ENCODE data around the gene UVSSA. TPM values are rescaled to one million over a fixed set of nuclear protein-coding genes. Genes with fewer than 3 reads are reported as not detected.

Gene UVSSA
- total and polyA plus RNA-seq, 9 donors = 5.5 to 13.6 (median 9.1) TPM

GRCh38 chr4:1409491-1410425 is 62.8 kb downstream of the UVSSA start:
- WGBS (ENCODE audit: insufficient coverage) = 48% methylated on average over 11 of the region's 27 CpGs
- no peaks in the 10 kb centered on the region for H3K9me3 ChIP-seq (replicated peaks; ENCODE audit: control insufficient read depth, low read depth, low read length)
- DNase-seq = no peak

GRCh38 chr4:1410491-1411325 is 63.7 kb downstream of the UVSSA start:
- peak; percentile 82 for DNase-seq
- Histone ChIP-seq H3K36me3 (ENCODE audit: control insufficient read depth, insufficient read depth, low read length) (no peaks in the 10 kb centered on the region), H3K4me1 (ENCODE audit: control insufficient read depth, insufficient read depth, low read length) (peaks cover 3% of the 10 kb centered on the region), H3K27me3 (ENCODE audit: control insufficient read depth, insufficient read depth, low read length) (peaks cover 82% of the 10 kb centered on the region), H3K9me3 (replicated peaks; ENCODE audit: control insufficient read depth, low read depth, low read length) (no peaks in the 10 kb centered on the region), H3K27ac (ENCODE audit: low read length) (no peak overlapping the region), H3K4me3 (ENCODE audit: low read length) (no peak overlapping the region)
- 13% methylated on average over 32 of the region's 48 CpGs for WGBS (ENCODE audit: insufficient coverage)

More at GRCh38 chr4:1409491-1410425, 62.8 kb downstream of the UVSSA start:
- Histone ChIP-seq H3K4me3 (ENCODE audit: low read length) (no peak overlapping the region), H3K27me3 (ENCODE audit: control insufficient read depth, insufficient read depth, low read length) (peaks cover 82% of the 10 kb centered on the region), H3K4me1 (ENCODE audit: control insufficient read depth, insufficient read depth, low read length) (no peaks in the 10 kb centered on the region), H3K27ac (ENCODE audit: low read length) (no peak overlapping the region), H3K36me3 (ENCODE audit: control insufficient read depth, insufficient read depth, low read length) (no peaks in the 10 kb centered on the region)

GRCh38 chr4:1411436-1412375 is 64.7 kb downstream of the UVSSA start:
- Histone ChIP-seq H3K9me3 (replicated peaks; ENCODE audit: control insufficient read depth, low read depth, low read length) (no peaks in the 10 kb centered on the region), H3K4me1 (ENCODE audit: control insufficient read depth, insufficient read depth, low read length) (peaks cover 3% of the 10 kb centered on the region), H3K4me3 (ENCODE audit: low read length) (no peak overlapping the region), H3K36me3 (ENCODE audit: control insufficient read depth, insufficient read depth, low read length) (no peaks in the 10 kb centered on the region), H3K27me3 (ENCODE audit: control insufficient read depth, insufficient read depth, low read length) (peaks cover 89% of the 10 kb centered on the region), H3K27ac (ENCODE audit: low read length) (no peak overlapping the region)
- no peak for DNase-seq
- WGBS (ENCODE audit: insufficient coverage) = 39% methylated on average over 15 of the region's 17 CpGs

- DNase-seq = no peak
- Histone ChIP-seq H3K27ac (ENCODE audit: low read length) (no peak overlapping the region), H3K4me1 (ENCODE audit: control insufficient read depth, insufficient read depth, low read length) (peaks cover 3% of the 10 kb centered on the region), H3K4me3 (ENCODE audit: low read length) (no peak overlapping the region), H3K27me3 (ENCODE audit: control insufficient read depth, insufficient read depth, low read length) (peaks cover 87% of the 10 kb centered on the region), H3K36me3 (ENCODE audit: control insufficient read depth, insufficient read depth, low read length) (no peaks in the 10 kb centered on the region), H3K9me3 (replicated peaks; ENCODE audit: control insufficient read depth, low read depth, low read length) (no peaks in the 10 kb centered on the region)
- 61% methylated on average over 10 of the region's 15 CpGs for WGBS (ENCODE audit: insufficient coverage)
Observed at GRCh38 chr4:1412376-1413203, 65.6 kb downstream of the UVSSA start.

- Histone ChIP-seq H3K4me3 (ENCODE audit: low read length) (no peak overlapping the region), H3K9me3 (replicated peaks; ENCODE audit: control insufficient read depth, low read depth, low read length) (no peaks in the 10 kb centered on the region), H3K36me3 (ENCODE audit: control insufficient read depth, insufficient read depth, low read length) (no peaks in the 10 kb centered on the region), H3K27ac (ENCODE audit: low read length) (no peak overlapping the region), H3K4me1 (ENCODE audit: control insufficient read depth, insufficient read depth, low read length) (peaks cover 3% of the 10 kb centered on the region), H3K27me3 (ENCODE audit: control insufficient read depth, insufficient read depth, low read length) (peaks cover 87% of the 10 kb centered on the region)
- 52% methylated on average over 14 of the region's 16 CpGs for WGBS (ENCODE audit: insufficient coverage)
- no peak for DNase-seq
Observed at GRCh38 chr4:1413204-1413663, 66.2 kb downstream of the UVSSA start.

- H3K4me1 ChIP-seq (ENCODE audit: control insufficient read depth, insufficient read depth, low read length) = peaks cover 3% of the 10 kb centered on the region
- no peaks in the 10 kb centered on the region for H3K36me3 ChIP-seq (ENCODE audit: control insufficient read depth, insufficient read depth, low read length)
- DNase-seq = no peak
- WGBS (ENCODE audit: insufficient coverage) = 13% methylated on average over 43 of the region's 77 CpGs
- no peaks in the 10 kb centered on the region for H3K9me3 ChIP-seq (replicated peaks; ENCODE audit: control insufficient read depth, low read depth, low read length)
- H3K27ac ChIP-seq (ENCODE audit: low read length) = no peak overlapping the region
- H3K4me3 ChIP-seq (ENCODE audit: low read length) = no peak overlapping the region
- H3K27me3 ChIP-seq (ENCODE audit: control insufficient read depth, insufficient read depth, low read length) = peaks cover 85% of the 10 kb centered on the region
Observed at GRCh38 chr4:1413687-1414479, 66.9 kb downstream of the UVSSA start.

GRCh38 chr4:1414831-1415680 is 68.0 kb downstream of the UVSSA start:
- DNase-seq = no peak
- no peaks in the 10 kb centered on the region for H3K36me3 ChIP-seq (ENCODE audit: control insufficient read depth, insufficient read depth, low read length)
- H3K27ac ChIP-seq (ENCODE audit: low read length) = no peak overlapping the region
- peaks cover 76% of the 10 kb centered on the region for H3K27me3 ChIP-seq (ENCODE audit: control insufficient read depth, insufficient read depth, low read length)
- H3K4me1 ChIP-seq (ENCODE audit: control insufficient read depth, insufficient read depth, low read length) = peaks cover 3% of the 10 kb centered on the region
- WGBS (ENCODE audit: insufficient coverage) = 29% methylated on average over 57 of the region's 75 CpGs
- no peak overlapping the region for H3K4me3 ChIP-seq (ENCODE audit: low read length)
- H3K9me3 ChIP-seq (replicated peaks; ENCODE audit: control insufficient read depth, low read depth, low read length) = no peaks in the 10 kb centered on the region

- H3K4me1 ChIP-seq (ENCODE audit: control insufficient read depth, insufficient read depth, low read length) = peaks cover 3% of the 10 kb centered on the region
- no peaks in the 10 kb centered on the region for H3K9me3 ChIP-seq (replicated peaks; ENCODE audit: control insufficient read depth, low read depth, low read length)
- 32% methylated on average over 6 of the region's 13 CpGs for WGBS (ENCODE audit: insufficient coverage)
- no peak for DNase-seq
- H3K27ac ChIP-seq (ENCODE audit: low read length) = no peak overlapping the region
- H3K4me3 ChIP-seq (ENCODE audit: low read length) = no peak overlapping the region
- H3K27me3 ChIP-seq (ENCODE audit: control insufficient read depth, insufficient read depth, low read length) = peaks cover 74% of the 10 kb centered on the region
- H3K36me3 ChIP-seq (ENCODE audit: control insufficient read depth, insufficient read depth, low read length) = no peaks in the 10 kb centered on the region
Observed at GRCh38 chr4:1415681-1415981, 68.6 kb downstream of the UVSSA start.

All from muscle of leg (tissue), 11 donors.